Activated CD4-positive, alpha-beta memory T cell treated with anti-CD3 and anti-CD28 coated beads for 36 hours (primary cell): ENCODE data around the gene ARRDC1. TPM values are rescaled to one million over a fixed set of nuclear protein-coding genes. Genes with fewer than 3 reads are reported as not detected.
"Not testable (repeated sequence)": the region's sequence is repeated elsewhere in the genome, so short reads cannot be mapped to it uniquely, and the experiment has no call there.

Experiments used
- CTCF ChIA-PET: fragments of 350-600 bp; sonication (Branson Sonifier 250); formaldehyde crosslinking; loops from one replicate; lab custom pipeline; 2021; ENCODE audit warnings: antibody characterized with exemption, inconsistent platforms; lab: Charles Lee
- POLR2A ChIA-PET: fragments of 350-600 bp; sonication (Branson Sonifier 250); formaldehyde crosslinking; loops from one replicate; lab custom pipeline; 2021; ENCODE audit warnings: antibody characterized with exemption; lab: Charles Lee
- DNase-seq: peaks from one replicate; pipeline ENCODE4 v3.0.0-alpha.2; 2020
- H3K27ac Mint-ChIP-seq: one replicate; pipeline ENCODE4 v1.8.0; 2021; ENCODE audit warnings: mixed read lengths
- H3K27me3 Mint-ChIP-seq: one replicate; pipeline ENCODE4 v1.8.0; 2021; ENCODE audit warnings: mixed read lengths
- H3K36me3 Mint-ChIP-seq: one replicate; pipeline ENCODE4 v1.8.0; 2021; ENCODE audit warnings: mixed read lengths
- H3K4me1 Mint-ChIP-seq: one replicate; pipeline ENCODE4 v1.8.0; 2021; ENCODE audit warnings: low read depth, mixed read lengths
- H3K4me3 Mint-ChIP-seq: one replicate; pipeline ENCODE4 v1.8.0; 2021; ENCODE audit warnings: mild to moderate bottlenecking, mixed read lengths
- H3K9me3 Mint-ChIP-seq: one replicate; pipeline ENCODE4 v1.8.0; 2021; ENCODE audit warnings: mixed read lengths
- intact Hi-C: fragments of 100-400 bp; cut with micrococcal nuclease; formaldehyde crosslinking; loops from one replicate; pipeline ENCODE4 v1.15.1; 2023
- total RNA-seq, 2 experiments: library from RNA; stranded (reverse); gene quantifications; one replicate each; pipeline ENCODE4 v1.2.3, GENCODE V29; 2021

Gene ARRDC1
- total RNA-seq, 2 experiments from 2014 or later: 38.2 to 40.5 TPM

DNA sequence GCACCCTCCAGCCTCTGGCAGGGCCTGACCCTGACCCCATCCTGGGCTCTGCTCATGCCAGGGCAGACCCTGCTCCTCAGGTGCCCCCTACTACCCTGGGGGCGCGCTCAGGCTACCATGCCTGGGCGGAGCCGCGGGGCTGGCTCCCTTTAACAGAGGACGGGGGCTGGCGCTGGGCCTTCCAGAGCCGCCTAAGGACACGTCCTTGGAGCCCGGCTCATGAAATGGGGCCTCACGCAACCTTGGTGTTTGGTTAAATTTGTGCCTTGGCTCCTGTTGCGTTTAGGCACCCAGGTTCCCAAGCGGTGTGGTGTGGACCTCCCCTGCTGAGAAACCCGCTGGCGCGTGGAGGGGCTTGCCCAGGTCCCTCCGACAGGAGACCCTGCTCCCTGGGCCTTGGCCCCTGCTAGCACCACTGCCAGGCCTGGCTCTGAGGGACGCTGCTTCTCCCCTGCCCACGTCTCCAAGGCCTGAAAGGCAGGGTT, 9.9 kb downstream of the ARRDC1 start:
- Mint-ChIP-seq H3K36me3 (peaks cover 6% of the 10 kb centered on the region), H3K27ac (no peak overlapping the region), H3K27me3 (no peaks in the 10 kb centered on the region), H3K4me3 (no peak overlapping the region), H3K9me3 (no peaks in the 10 kb centered on the region), H3K4me1 (peaks cover 36% of the 10 kb centered on the region)
- ChIA-PET POLR2A (no interaction called here), CTCF (no interaction called here)
- intact Hi-C loops: no loop called here
- no peak for DNase-seq

DNA sequence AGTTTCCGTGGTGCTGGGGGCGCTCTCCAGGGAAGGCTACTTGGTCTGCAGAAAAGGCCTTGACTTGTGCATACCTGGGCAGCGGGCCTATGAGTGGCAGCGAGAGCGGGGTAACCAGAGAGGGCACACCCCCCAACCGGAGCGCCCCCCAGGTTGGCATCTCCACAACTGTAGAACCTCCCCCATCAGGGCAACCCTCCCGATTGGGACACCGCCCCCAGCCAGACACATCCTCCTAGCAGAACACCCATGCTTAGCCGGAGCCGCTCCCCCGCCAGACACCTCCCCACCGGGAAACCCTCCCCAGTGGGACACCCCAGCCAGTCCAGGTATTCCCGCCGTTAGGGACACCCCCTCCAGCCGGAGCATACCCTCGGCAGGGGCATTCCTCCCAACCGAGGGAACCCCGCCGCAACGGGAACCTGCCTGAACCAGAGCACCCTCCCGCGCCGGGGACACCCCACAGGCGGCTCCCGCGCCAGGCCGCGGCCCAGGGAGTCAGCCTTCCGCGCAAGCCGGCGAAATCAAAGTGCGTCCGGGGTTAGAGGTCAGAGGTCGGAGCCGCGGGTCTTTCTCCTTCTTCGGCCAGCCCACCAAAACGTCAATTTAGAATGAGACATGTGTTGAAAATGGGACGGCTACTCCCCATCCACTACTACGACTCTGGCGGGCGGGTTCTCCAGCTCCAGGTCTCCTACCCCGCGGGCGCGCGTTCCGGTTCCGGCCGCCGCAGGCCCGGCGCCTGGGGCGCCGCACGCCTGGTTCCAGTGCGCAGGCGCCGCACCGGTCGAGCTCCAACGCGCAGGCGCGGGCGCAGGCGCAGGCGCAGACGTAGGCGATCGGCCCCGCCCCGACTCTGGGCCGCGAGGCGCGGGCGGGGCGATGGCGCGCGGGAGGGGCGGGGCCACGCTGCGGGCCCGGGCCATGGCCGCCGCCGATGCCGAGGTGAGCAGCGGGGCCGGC, 12.9 kb downstream of the ARRDC1 start, which contains the start of gene EHMT1:
Gene EHMT1, plus strand, starts transcription at position 901 of the 963 bp plus-strand sequence. Its CDS starts 24 bp downstream, at position 925.
- peaks cover 41% of the 10 kb centered on the region for H3K4me1 Mint-ChIP-seq
- CTCF ChIA-PET: interaction anchor here (1.0 to 1.6 kb wide), 2 partner anchors 37 to 84 kb away, joined by 3 to 4 read pairs; no protein-coding TSS in a partner anchor
- H3K27me3 Mint-ChIP-seq: no peaks in the 10 kb centered on the region
- intact Hi-C loops: loop anchor here (1.0 kb wide), 3 partner anchors 10 to 28 kb away; partner anchors contain the start of genes ARRDC1 and ZMYND19
- peak within 1 kb of the TSS; percentile 85 for H3K4me3 Mint-ChIP-seq
- H3K27ac Mint-ChIP-seq: peak within 1 kb of the TSS; percentile 87
- peaks cover 9% of the 10 kb centered on the region for H3K36me3 Mint-ChIP-seq
- no peaks in the 10 kb centered on the region for H3K9me3 Mint-ChIP-seq
- peak; percentile 93 for DNase-seq
- POLR2A ChIA-PET: interaction anchor here (0.7 to 1.0 kb wide), 4 partner anchors 8 to 27 kb away, joined by 3 to 5 read pairs (median 4); no protein-coding TSS in a partner anchor

DNA sequence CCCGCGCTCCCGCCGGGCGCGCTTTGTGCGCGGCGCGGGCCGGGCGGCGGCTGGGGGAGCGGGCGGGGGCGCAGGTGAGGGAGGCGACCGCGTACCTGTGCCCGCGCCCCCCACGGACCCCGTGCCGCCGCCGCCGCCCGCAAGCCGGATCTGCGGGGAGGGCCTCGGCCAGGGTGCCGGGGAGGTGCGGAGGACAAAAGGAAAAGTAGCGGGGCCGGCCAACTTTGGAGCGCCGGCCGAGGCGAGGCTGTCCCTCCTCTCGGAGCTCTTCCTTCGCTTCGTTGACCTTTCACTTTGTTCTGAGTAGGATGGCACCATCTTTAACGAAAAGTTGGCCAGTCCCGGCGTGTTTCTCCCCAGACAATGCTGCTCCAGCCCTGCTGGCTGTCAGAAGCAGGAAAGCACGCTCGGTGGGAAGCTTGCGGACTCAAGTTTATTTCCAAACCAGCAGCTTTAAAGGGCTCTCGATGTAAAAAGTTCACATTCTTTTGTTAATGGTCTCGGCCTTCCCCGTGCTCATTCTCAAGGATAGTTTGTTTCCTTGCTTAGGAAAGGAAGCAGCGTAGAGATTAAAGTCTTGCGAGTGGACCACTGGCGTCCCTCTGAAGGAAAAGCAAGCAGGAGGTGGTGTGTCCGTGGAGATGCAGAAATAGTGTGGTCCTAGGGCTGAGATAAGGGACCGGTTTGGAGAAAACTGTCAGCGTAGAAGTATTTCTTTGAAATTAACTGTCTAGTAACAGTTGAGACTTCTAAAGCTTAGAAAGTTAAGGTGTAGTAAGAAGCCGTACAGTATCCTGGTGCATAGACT, 14.0 kb downstream of the ARRDC1 start:
- H3K4me3 Mint-ChIP-seq: peak overlapping the region; percentile 78
- peak; percentile 50 for DNase-seq
- H3K4me1 Mint-ChIP-seq: peaks cover 44% of the 10 kb centered on the region
- intact Hi-C loops: loop anchor here (1.0 to 2.0 kb wide), 2 partner anchors 9 to 19 kb away; no protein-coding TSS in a partner anchor
- no peaks in the 10 kb centered on the region for H3K9me3 Mint-ChIP-seq
- ChIA-PET CTCF (interaction anchor here (0.7 to 1.6 kb wide), 6 partner anchors 9 to 85 kb away, joined by 3 to 4 read pairs (median 3); partner anchors contain the start of gene MRPL41), POLR2A (interaction anchor here (0.7 to 1.2 kb wide), 6 partner anchors 9 to 28 kb away, joined by 3 to 5 read pairs (median 4); no protein-coding TSS in a partner anchor)
- H3K27me3 Mint-ChIP-seq: no peaks in the 10 kb centered on the region
- H3K36me3 Mint-ChIP-seq: peaks cover 11% of the 10 kb centered on the region
- peak overlapping the region; percentile 86 for H3K27ac Mint-ChIP-seq

DNA sequence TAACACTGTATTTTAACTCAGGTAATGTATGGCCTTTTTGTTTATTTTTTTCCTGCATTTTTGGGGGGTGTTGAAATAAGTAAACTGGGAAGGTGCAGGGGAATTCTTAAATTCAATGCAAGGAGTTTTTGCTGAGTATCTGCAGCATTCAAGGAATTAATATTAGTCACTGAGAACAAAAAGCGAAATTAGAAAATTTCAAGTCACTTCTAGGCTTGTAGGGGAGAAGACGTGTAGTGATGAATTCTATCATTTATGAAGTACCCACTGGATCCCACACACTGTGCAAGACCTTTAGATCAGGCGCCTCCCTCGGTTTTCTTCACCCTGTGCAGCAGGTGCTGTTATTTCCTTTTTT, 14.5 kb downstream of the ARRDC1 start:
- no peaks in the 10 kb centered on the region for H3K9me3 Mint-ChIP-seq
- H3K27ac Mint-ChIP-seq: peak overlapping the region; percentile 86
- no peak for DNase-seq
- peaks cover 45% of the 10 kb centered on the region for H3K4me1 Mint-ChIP-seq
- peaks cover 8% of the 10 kb centered on the region for H3K36me3 Mint-ChIP-seq
- H3K4me3 Mint-ChIP-seq: peak overlapping the region; percentile 78
- CTCF ChIA-PET: interaction anchor here (0.7 to 1.3 kb wide), 4 partner anchors 9 to 68 kb away, joined by 3 read pairs; partner anchors contain the start of gene MRPL41
- no peaks in the 10 kb centered on the region for H3K27me3 Mint-ChIP-seq
- POLR2A ChIA-PET: interaction anchor here (0.7 to 1.2 kb wide), 2 partner anchors 9 to 10 kb away, joined by 3 to 4 read pairs; no protein-coding TSS in a partner anchor
- intact Hi-C loops: loop anchor here (2.0 kb wide), 1 partner anchor 19 kb away; no protein-coding TSS in a partner anchor

DNA sequence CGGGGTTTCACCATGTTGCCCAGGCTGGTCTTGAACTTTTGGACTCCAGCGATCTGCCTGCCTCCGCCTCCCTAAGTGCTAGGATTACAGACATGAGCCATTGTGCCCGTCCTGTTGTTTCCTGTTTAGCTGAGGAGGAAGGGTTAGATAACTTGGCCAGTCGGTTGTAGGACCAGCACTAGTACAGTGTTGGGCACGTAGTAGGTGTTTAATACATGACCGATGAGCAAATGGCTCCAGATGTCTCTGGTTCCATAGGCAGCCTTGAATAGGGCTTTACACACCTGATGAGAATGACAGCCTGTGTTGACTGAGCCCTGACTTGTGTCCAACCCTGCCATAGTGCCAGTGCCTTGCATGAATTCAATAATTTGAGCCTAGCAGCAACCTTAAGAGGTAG, 15.1 kb downstream of the ARRDC1 start:
- CTCF ChIA-PET: no interaction called here
- Mint-ChIP-seq H3K9me3 (no peaks in the 10 kb centered on the region), H3K36me3 (peaks cover 8% of the 10 kb centered on the region), H3K4me1 (peaks cover 51% of the 10 kb centered on the region), H3K4me3 (peak overlapping the region; percentile 4), H3K27me3 (no peaks in the 10 kb centered on the region), H3K27ac (no peak overlapping the region)
- no peak for DNase-seq
- intact Hi-C loops: loop anchor here (2.0 kb wide), 1 partner anchor 18 kb away; no protein-coding TSS in a partner anchor
- POLR2A ChIA-PET: interaction anchor here (0.7 to 1.2 kb wide), 2 partner anchors 8 to 9 kb away, joined by 3 to 4 read pairs; no protein-coding TSS in a partner anchor

- ChIA-PET POLR2A (no interaction called here), CTCF (no interaction called here)
- peak overlapping the region; percentile 14 for H3K4me3 Mint-ChIP-seq
- H3K9me3 Mint-ChIP-seq: no peaks in the 10 kb centered on the region
- peak overlapping the region; percentile 4 for H3K27ac Mint-ChIP-seq
- intact Hi-C loops: loop anchor here (2.0 kb wide), 1 partner anchor 18 kb away; no protein-coding TSS in a partner anchor
- H3K36me3 Mint-ChIP-seq: peaks cover 8% of the 10 kb centered on the region
- peak; percentile 24 for DNase-seq
- no peaks in the 10 kb centered on the region for H3K27me3 Mint-ChIP-seq
- H3K4me1 Mint-ChIP-seq: peaks cover 52% of the 10 kb centered on the region
Measured at GRCh38 chr9:137621131-137621757, 15.8 kb downstream of the ARRDC1 start.

GRCh38 chr9:137622211-137622610, 16.7 kb downstream of the ARRDC1 start:
- H3K27me3 Mint-ChIP-seq, POLR2A ChIA-PET, CTCF ChIA-PET: not testable (repeated sequence)

GRCh38 chr9:137626464-137626863, 21.0 kb downstream of the ARRDC1 start:
- intact Hi-C loops: no loop called here
- Mint-ChIP-seq H3K4me1 (peaks cover 50% of the 10 kb centered on the region), H3K9me3 (no peaks in the 10 kb centered on the region), H3K27me3 (no peaks in the 10 kb centered on the region), H3K36me3 (peaks cover 9% of the 10 kb centered on the region), H3K27ac (peak overlapping the region; percentile 28), H3K4me3 (no peak overlapping the region)
- POLR2A ChIA-PET: interaction anchor here (0.6 kb wide), 1 partner anchor 12 kb away, joined by 3 read pairs; no protein-coding TSS in a partner anchor
- DNase-seq: no peak
- CTCF ChIA-PET: no interaction called here

More at GRCh38 chr9:137622211-137622610, 16.7 kb downstream of the ARRDC1 start:
- intact Hi-C loops, DNase-seq, H3K9me3 Mint-ChIP-seq, H3K4me3 Mint-ChIP-seq, H3K36me3 Mint-ChIP-seq: not testable (repeated sequence)
- Mint-ChIP-seq H3K27ac (peak overlapping the region; percentile 33), H3K4me1 (peaks cover 50% of the 10 kb centered on the region)

DNA sequence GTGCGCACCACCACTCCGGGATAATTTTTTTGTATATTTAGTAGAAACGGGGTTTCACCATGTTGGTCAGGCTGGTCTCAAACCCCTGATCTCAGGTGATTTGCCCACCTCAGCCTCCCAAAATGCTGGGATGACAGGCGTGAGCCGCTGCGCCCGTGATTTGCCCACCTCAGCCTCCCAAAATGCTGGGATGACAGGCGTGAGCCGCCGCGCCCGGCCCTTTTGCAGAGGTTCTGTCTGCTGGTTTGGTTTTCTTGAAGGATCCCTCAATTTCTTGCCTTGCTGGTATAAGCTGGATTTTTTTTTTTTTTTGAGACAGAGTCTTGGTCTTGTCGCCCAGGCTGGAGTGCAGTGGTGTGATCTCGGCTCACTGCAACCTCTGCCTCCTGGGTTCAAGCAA, 21.9 kb downstream of the ARRDC1 start:
- POLR2A ChIA-PET, H3K27me3 Mint-ChIP-seq, H3K9me3 Mint-ChIP-seq, H3K4me3 Mint-ChIP-seq, DNase-seq, H3K27ac Mint-ChIP-seq, intact Hi-C loops, H3K36me3 Mint-ChIP-seq: not testable (repeated sequence)
- peaks cover 51% of the 10 kb centered on the region for H3K4me1 Mint-ChIP-seq
- CTCF ChIA-PET: interaction anchor here (1.8 kb wide), 1 partner anchor 46 kb away, joined by 7 read pairs; no protein-coding TSS in a partner anchor

DNA sequence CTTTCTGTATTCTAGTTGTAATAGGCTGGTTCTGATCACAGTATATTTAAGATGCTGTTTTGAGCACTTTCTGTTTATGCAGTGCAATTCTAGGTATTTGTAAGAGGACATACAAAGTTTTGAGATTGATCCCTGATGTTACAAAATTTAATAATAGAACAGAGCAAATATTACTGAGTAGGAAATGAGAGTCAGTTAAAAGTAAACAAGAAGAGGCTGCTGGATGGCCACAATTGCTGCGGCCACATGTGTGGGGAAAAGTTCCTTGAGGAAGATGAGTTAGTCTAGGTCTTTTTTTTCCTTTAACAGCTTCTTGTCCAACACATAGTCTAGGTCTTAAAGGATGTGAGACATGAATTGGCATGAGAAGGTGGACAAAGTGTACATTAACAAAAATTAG, 24.6 kb downstream of the ARRDC1 start:
- no peaks in the 10 kb centered on the region for H3K9me3 Mint-ChIP-seq
- no peak overlapping the region for H3K27ac Mint-ChIP-seq
- H3K4me3 Mint-ChIP-seq: no peak overlapping the region
- DNase-seq: no peak
- ChIA-PET CTCF (no interaction called here), POLR2A (interaction anchor here (0.9 kb wide), 1 partner anchor 10 kb away, joined by 3 read pairs; no protein-coding TSS in a partner anchor)
- peaks cover 61% of the 10 kb centered on the region for H3K4me1 Mint-ChIP-seq
- peaks cover 4% of the 10 kb centered on the region for H3K36me3 Mint-ChIP-seq
- intact Hi-C loops: no loop called here
- H3K27me3 Mint-ChIP-seq: no peaks in the 10 kb centered on the region

DNA sequence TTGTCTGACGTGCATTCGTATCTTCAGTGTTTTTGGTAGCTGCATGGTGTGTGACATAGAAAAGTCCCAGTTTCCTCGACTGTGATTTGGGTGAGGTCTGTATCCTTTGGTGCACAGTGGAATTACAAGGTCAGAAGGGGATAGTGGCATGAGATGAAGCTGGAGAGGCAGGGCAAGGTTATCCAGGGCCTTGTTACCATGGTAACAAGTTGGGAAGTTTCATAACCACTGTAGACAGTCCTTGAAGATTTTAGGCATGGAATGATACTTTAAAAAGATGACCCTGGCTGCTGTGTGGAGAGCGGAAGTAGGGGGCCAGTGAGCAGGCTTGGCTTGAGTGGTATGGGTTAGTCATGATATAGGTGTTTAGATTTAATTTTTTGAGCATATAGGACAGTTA, 25.2 kb downstream of the ARRDC1 start:
- H3K4me1 Mint-ChIP-seq: peaks cover 55% of the 10 kb centered on the region
- H3K9me3 Mint-ChIP-seq: no peaks in the 10 kb centered on the region
- POLR2A ChIA-PET: no interaction called here
- no peak for DNase-seq
- intact Hi-C loops: no loop called here
- no peaks in the 10 kb centered on the region for H3K27me3 Mint-ChIP-seq
- H3K36me3 Mint-ChIP-seq: peaks cover 4% of the 10 kb centered on the region
- no peak overlapping the region for H3K27ac Mint-ChIP-seq
- CTCF ChIA-PET: no interaction called here
- H3K4me3 Mint-ChIP-seq: no peak overlapping the region
